MCF 10A (cell line): ENCODE measurements around the gene NHSL2. TPM values are rescaled to one million over a fixed set of nuclear protein-coding genes. Genes with fewer than 3 reads are reported as not detected.

Source experiments
- BruUV-seq: library from RNA; stranded (reverse); fragments of 400-500 nt; replicated peaks from 2 replicates; lab custom pipeline; 2021; lab: Mats Ljungman, UMichigan
- CTCF ChIA-PET: fragments of 300-600 bp; sonication (Branson Sonifier 250); formaldehyde crosslinking; extraction: SDS; loops from one replicate; lab custom pipeline; 2021; ENCODE audit warnings: antibody characterized with exemption, inconsistent platforms; lab: Yijun Ruan, JAX
- POLR2A ChIA-PET: fragments of 300-600, 350-650 bp; sonication (Branson Sonifier 250); formaldehyde crosslinking; extraction: SDS; loops from one replicate; lab custom pipeline; 2020; ENCODE audit warnings: antibody characterized with exemption, inconsistent platforms; lab: Yijun Ruan, JAX
- DNase-seq: peaks from one replicate; pipeline ENCODE4 v3.0.0-alpha.2; 2018; ENCODE audit not compliant: unreplicated experiment
- H3K27ac Mint-ChIP-seq: one replicate; pipeline ENCODE4 v1.8.0; 2022; ENCODE audit warnings: mild to moderate bottlenecking, low read depth, mixed read lengths; ENCODE audit not compliant: unreplicated experiment
- H3K27me3 Mint-ChIP-seq: one replicate; pipeline ENCODE4 v1.8.0; 2022; ENCODE audit warnings: mixed read lengths; ENCODE audit not compliant: insufficient read depth, unreplicated experiment
- H3K36me3 Mint-ChIP-seq: one replicate; pipeline ENCODE4 v1.8.0; 2022; ENCODE audit warnings: mild to moderate bottlenecking, moderate library complexity, mixed read lengths; ENCODE audit not compliant: insufficient read depth, unreplicated experiment
- H3K4me1 Mint-ChIP-seq: one replicate; pipeline ENCODE4 v1.8.0; 2022; ENCODE audit warnings: mixed read lengths; ENCODE audit not compliant: insufficient read depth, unreplicated experiment
- H3K4me3 Mint-ChIP-seq: one replicate; pipeline ENCODE4 v1.8.0; 2022; ENCODE audit warnings: mild to moderate bottlenecking, moderate library complexity, mixed read lengths; ENCODE audit not compliant: unreplicated experiment
- H3K9me3 Mint-ChIP-seq: one replicate; pipeline ENCODE4 v1.8.0; 2022; ENCODE audit warnings: mixed read lengths; ENCODE audit not compliant: unreplicated experiment
- intact Hi-C: fragments of 100-400 bp; cut with micrococcal nuclease; formaldehyde crosslinking; loops from 2 replicates; pipeline ENCODE4 v1.14.1; 2022
- total RNA-seq: library from RNA; stranded (reverse); gene quantifications from 2 replicates; pipeline ENCODE4 v1.2.3, GENCODE V29; 2022
- TF ChIP-seq, protein P1 (sequence below): fragments of 200-600 bp; IDR thresholded peaks from one replicate; pipeline ENCODE4 v1.8.0; 2022; ENCODE audit warnings: antibody characterized with exemption, mild to moderate bottlenecking; ENCODE audit not compliant: unreplicated experiment

The NHSL2 gene
- total RNA-seq, 1 experiment from 2014 or later: not detected

DNA sequence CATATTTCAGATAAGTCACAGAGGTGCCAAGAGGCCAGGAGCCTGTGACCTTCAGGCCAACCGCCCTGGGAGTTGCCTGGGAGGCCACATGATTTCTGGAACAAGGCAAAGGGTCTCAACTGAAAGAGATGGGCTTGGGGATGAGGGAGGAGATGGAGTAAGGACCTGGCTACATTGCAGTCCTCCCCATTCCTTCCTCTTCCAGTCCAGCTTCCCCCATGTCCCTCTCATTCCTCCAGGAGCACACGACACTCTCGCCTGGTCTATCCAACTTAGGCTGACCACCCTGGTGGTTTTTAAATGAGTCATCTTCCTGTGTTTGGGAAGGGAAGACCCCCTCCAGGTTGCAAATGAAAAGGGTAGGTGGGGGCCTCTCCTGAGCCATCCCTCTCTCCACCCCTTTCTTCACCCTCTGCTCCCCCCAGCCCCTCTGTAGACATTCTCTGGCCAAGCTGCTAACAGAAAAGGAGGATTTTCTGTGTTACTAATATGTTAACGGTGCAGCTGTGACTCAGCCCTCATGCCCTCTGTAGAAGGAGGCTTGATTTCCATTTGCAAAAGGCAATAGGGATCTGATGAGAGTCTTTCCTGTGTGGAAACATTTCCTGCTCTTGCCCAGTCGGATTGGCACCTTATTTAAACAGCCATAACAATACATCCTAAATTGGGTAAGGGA is 141.9 kb downstream of the NHSL2 start:
- CTCF ChIA-PET: no interaction called here
- no peaks in the 10 kb centered on the region for H3K9me3 Mint-ChIP-seq
- H3K4me1 Mint-ChIP-seq: peaks cover 4% of the 10 kb centered on the region
- TF ChIP-seq, protein P1, sequence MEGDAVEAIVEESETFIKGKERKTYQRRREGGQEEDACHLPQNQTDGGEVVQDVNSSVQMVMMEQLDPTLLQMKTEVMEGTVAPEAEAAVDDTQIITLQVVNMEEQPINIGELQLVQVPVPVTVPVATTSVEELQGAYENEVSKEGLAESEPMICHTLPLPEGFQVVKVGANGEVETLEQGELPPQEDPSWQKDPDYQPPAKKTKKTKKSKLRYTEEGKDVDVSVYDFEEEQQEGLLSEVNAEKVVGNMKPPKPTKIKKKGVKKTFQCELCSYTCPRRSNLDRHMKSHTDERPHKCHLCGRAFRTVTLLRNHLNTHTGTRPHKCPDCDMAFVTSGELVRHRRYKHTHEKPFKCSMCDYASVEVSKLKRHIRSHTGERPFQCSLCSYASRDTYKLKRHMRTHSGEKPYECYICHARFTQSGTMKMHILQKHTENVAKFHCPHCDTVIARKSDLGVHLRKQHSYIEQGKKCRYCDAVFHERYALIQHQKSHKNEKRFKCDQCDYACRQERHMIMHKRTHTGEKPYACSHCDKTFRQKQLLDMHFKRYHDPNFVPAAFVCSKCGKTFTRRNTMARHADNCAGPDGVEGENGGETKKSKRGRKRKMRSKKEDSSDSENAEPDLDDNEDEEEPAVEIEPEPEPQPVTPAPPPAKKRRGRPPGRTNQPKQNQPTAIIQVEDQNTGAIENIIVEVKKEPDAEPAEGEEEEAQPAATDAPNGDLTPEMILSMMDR: no peak
- POLR2A ChIA-PET: no interaction called here
- DNase-seq: no peak
- intact Hi-C loops: no loop called here
- no peaks in the 10 kb centered on the region for H3K36me3 Mint-ChIP-seq
- no TSS peak for BruUV-seq
- peaks cover 91% of the 10 kb centered on the region for H3K27me3 Mint-ChIP-seq
- H3K27ac Mint-ChIP-seq: no peak overlapping the region
- no peak overlapping the region for H3K4me3 Mint-ChIP-seq

DNA sequence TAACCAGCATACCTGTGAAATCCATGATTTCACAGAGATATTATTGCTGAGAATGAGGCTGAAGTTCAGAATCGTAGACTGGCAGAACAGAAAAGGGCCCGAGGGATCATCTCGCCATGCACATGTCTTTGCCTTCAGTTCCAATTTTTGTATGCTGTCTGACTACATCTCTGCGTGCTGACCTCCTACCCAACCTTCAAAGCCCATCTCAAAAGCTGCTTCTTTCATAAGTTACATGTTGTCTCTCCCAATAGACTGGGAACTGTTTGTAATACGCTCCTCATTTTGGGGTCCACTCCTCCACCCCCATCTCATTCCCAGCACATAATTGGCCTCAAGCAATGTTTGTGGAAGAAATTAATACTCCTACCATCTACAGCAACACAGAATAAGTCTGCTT is 142.9 kb downstream of the NHSL2 start:
- Mint-ChIP-seq H3K9me3 (no peaks in the 10 kb centered on the region), H3K4me1 (peaks cover 4% of the 10 kb centered on the region), H3K36me3 (no peaks in the 10 kb centered on the region), H3K4me3 (no peak overlapping the region), H3K27me3 (peaks cover 87% of the 10 kb centered on the region), H3K27ac (no peak overlapping the region)
- TF ChIP-seq, protein P1: no peak
- BruUV-seq: no TSS peak
- no peak for DNase-seq
- intact Hi-C loops: no loop called here
- ChIA-PET CTCF (no interaction called here), POLR2A (no interaction called here)

DNA sequence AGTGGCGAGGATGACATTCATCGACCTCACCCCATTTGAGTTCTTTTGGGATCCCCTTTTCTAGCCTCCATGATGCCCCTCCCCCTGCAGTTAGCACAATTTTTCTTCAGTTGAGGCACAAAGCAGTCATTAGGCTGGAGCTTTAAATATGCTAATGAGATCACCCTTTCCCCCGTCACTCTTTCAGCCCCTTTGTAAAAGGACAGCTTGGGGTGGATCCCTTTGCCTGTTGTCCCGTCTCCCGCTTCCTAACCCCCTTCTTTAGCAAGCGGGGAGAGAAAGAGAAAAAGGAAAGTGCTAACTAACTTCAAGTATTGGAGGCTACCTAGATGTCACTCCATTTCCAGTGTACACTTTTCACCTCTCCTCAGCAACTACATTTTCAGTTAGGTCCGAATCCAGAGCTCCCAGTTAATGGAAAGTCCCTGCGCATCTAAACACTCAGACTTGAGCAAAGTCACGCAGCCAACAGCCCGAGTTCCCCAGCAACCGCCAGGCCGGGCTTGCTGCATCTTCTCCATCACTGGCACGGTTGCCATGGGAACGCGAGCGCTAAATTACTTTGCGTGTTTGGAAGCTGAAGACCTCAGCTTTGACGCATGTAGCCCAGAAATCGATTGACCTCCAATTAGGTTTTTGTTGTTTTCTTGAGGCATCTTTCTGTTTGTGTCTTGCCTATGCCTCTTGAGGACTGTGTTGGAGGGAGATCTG is 144.3 kb downstream of the NHSL2 start:
- H3K36me3 Mint-ChIP-seq: no peaks in the 10 kb centered on the region
- intact Hi-C loops: no loop called here
- ChIA-PET CTCF (interaction anchor here (0.7 to 1.3 kb wide), 2 partner anchors 72 to 231 kb away, joined by 3 read pairs; no protein-coding TSS in a partner anchor), POLR2A (no interaction called here)
- DNase-seq: no peak
- TF ChIP-seq, protein P1: no peak
- no peak overlapping the region for H3K4me3 Mint-ChIP-seq
- no peaks in the 10 kb centered on the region for H3K4me1 Mint-ChIP-seq
- H3K27ac Mint-ChIP-seq: no peak overlapping the region
- BruUV-seq: no TSS peak
- H3K9me3 Mint-ChIP-seq: no peaks in the 10 kb centered on the region
- H3K27me3 Mint-ChIP-seq: peaks cover 87% of the 10 kb centered on the region

DNA sequence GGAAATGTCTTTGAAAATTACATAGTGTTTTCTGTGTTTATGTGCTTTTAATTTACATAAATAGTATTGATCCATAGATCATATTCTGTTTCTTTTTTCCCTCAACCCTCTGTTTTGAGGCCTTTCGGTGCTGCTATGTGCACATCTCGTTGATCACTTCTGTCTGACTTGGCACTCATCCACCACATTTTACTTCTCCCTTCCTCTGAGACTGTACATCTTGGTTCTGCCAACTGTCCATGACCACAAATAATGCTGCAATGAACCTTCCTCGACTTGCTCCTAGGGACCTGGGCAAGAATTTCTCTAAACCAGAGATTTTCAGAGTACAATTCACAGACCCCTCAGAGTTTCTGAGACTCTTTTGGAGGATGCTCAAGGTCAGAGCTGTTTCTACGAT is 146.7 kb downstream of the NHSL2 start:
- Mint-ChIP-seq H3K27ac (no peak overlapping the region), H3K27me3 (peaks cover 87% of the 10 kb centered on the region), H3K4me3 (no peak overlapping the region), H3K9me3 (no peaks in the 10 kb centered on the region), H3K36me3 (no peaks in the 10 kb centered on the region), H3K4me1 (no peaks in the 10 kb centered on the region)
- TF ChIP-seq, protein P1: no peak
- no TSS peak for BruUV-seq
- intact Hi-C loops: no loop called here
- CTCF ChIA-PET: interaction anchor here (0.6 kb wide), 1 partner anchor 198 kb away, joined by 3 read pairs; no protein-coding TSS in a partner anchor
- no peak for DNase-seq
- POLR2A ChIA-PET: no interaction called here
